IPS-15b (cell line): ENCODE measurements around the gene PSMD7.
"Not testable (repeated sequence)": the region's sequence is repeated elsewhere in the genome, so short reads cannot be mapped to it uniquely, and the experiment has no call there.

Experiments used
- H3K27me3 ChIP-seq: one replicate; pipeline ENCODE4 v1.6.1; 2013; ENCODE audit warnings: low read length; ENCODE audit not compliant: control insufficient read depth, insufficient read depth
- H3K36me3 ChIP-seq: one replicate; pipeline ENCODE4 v1.6.1; 2013; ENCODE audit warnings: low read length; ENCODE audit not compliant: control insufficient read depth, insufficient read depth
- H3K4me1 ChIP-seq: one replicate; pipeline ENCODE4 v1.6.1; 2013; ENCODE audit warnings: mild to moderate bottlenecking, low read length; ENCODE audit not compliant: control insufficient read depth, insufficient read depth
- H3K4me3 ChIP-seq: one replicate; pipeline ENCODE4 v1.5.1; 2013; ENCODE audit warnings: low read depth, low read length
- H3K9ac ChIP-seq: one replicate; pipeline ENCODE4 v1.6.1; 2013; ENCODE audit warnings: low read depth, mild to moderate bottlenecking, low read length
- H3K9me3 ChIP-seq: one replicate; pipeline ENCODE4 v1.6.1; 2013; ENCODE audit warnings: mild to moderate bottlenecking, low read length; ENCODE audit not compliant: control insufficient read depth, insufficient read depth

The PSMD7 gene

DNA sequence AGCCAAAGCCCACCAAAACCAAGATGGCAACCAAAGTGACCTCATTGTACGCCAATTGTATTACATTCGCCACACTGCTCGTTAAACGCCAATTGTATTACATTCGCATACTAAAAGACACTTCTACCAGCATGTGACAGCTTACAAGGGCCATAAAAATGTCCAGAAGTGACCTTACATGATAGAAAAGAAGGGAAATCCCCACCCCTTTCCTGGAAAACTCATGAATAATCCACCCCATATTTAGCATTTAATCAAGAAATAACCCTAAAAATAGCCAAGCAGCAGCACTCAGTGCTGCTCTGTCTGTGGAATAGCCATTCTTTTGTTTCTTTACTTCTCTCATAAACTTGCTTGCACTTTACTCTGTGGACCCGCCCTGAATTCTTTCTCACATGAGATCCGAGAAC lies 25.7 kb downstream of the PSMD7 start:
- no peaks in the 10 kb centered on the region for H3K9me3 ChIP-seq
- peaks cover 13% of the 10 kb centered on the region for H3K36me3 ChIP-seq
- H3K4me3 ChIP-seq, result no peak overlapping the region
- H3K27me3 ChIP-seq, result no peaks in the 10 kb centered on the region
- no peaks in the 10 kb centered on the region for H3K4me1 ChIP-seq
- H3K9ac ChIP-seq, result no peak overlapping the region

DNA sequence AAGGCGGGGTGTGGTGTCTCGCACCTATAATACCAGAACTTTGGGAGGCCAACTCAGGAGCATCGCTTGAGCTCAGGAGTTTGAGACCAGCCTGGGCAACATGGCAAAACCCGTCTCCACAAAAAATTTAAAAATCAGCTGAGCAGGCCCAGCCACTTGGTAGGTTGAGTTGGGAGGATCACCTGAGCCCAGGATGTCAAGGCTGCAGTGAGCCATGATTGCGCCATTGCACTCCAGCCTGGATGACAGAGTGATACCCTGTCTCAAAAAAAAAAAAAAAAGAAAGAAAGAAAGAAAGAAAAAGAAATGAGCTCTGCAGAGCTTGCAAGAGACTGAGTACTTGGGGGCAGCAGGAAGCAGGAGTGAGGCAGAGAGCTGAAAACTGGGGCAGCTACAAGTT lies 28.2 kb downstream of the PSMD7 start:
- not testable (repeated sequence) for H3K9ac ChIP-seq, H3K4me3 ChIP-seq, H3K27me3 ChIP-seq, H3K4me1 ChIP-seq, H3K9me3 ChIP-seq
- peaks cover 13% of the 10 kb centered on the region for H3K36me3 ChIP-seq

DNA sequence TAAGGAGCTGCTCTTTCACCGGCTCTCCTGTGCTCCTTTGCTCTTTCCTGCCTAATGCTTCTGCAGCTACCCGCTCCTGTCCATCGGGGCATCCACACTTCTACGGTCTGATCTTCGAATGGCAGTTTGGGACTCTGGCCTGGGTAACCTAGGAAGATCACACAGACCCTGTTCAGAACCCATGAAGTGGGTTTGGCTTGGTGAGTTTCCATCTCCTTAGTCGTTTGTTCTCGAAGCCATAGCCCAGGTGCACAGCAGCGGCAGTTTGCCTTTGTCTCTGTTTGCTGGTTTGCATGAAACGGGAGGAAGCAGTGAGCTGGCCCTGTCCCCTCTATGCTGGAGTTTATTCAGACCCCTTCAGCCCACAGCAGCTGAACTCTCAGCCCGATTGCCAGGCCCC lies 29.0 kb downstream of the PSMD7 start:
- H3K27me3 ChIP-seq, result no peaks in the 10 kb centered on the region
- H3K9ac ChIP-seq, result peak overlapping the region; percentile 47
- H3K4me1 ChIP-seq, result no peaks in the 10 kb centered on the region
- no peaks in the 10 kb centered on the region for H3K9me3 ChIP-seq
- peaks cover 13% of the 10 kb centered on the region for H3K36me3 ChIP-seq
- no peak overlapping the region for H3K4me3 ChIP-seq

DNA sequence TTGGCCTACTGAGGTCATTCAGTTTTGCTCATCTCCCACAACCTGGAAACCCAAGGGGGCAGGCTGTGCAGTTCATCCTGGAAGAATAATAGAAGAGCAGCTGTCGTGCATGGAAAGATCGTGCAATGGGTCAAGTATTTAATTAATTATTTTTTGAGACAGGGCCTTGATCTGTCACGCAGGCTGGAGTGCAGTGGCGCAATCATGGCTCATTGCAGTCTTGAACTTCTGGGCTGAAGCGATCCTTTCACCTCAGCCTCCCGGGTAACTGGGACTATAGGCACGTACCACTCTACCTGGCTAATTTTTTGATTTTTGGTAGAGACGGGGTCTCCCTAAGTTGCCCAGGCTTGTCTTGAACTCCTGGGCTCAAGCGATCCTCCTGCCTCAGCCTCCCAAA lies 31.7 kb downstream of the PSMD7 start:
- not testable (repeated sequence) for H3K9me3 ChIP-seq, H3K4me3 ChIP-seq, H3K4me1 ChIP-seq, H3K9ac ChIP-seq, H3K27me3 ChIP-seq
- peaks cover 15% of the 10 kb centered on the region for H3K36me3 ChIP-seq

DNA sequence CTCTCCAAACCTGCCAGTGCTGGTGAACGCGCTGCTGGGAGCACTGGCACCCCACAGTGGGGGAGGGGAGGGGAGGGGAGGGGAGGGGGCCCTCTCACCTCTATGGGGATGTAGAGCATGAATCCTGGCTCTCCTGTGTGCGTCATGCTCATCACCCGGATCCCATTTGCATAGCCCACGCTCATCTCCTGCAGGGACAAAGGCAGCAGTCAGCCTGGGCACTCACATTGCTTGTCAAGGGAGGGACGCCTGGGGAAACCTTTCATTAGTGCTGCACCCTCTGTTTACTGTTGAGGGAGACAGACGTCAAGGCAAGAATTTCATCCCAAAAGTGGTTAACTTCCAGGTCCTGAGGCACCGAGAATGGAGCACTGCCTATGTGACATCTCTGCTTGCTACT lies 35.9 kb downstream of the PSMD7 start:
- not testable (repeated sequence) for H3K9ac ChIP-seq, H3K9me3 ChIP-seq, H3K4me3 ChIP-seq, H3K4me1 ChIP-seq, H3K36me3 ChIP-seq, H3K27me3 ChIP-seq

DNA sequence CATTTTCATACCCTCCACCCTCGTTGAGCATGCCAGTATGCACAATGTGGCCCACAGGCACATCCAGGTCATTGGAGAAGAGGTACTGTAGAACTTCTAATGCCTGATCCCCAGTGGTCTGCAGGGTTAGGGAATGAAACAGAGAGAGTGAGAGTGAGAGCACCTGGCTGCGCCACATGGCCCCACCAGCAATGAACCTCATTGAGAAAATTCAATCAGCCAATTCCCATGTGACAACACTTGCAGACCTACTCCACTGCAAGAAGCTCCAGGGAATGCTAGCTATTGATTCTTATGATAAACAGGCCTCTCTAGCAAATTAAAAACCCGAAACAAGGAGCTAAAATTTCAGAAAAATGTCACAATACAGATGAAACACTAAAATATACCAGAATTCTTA lies 40.9 kb downstream of the PSMD7 start:
- not testable (repeated sequence) for H3K9me3 ChIP-seq, H3K4me3 ChIP-seq, H3K4me1 ChIP-seq, H3K27me3 ChIP-seq, H3K9ac ChIP-seq, H3K36me3 ChIP-seq

DNA sequence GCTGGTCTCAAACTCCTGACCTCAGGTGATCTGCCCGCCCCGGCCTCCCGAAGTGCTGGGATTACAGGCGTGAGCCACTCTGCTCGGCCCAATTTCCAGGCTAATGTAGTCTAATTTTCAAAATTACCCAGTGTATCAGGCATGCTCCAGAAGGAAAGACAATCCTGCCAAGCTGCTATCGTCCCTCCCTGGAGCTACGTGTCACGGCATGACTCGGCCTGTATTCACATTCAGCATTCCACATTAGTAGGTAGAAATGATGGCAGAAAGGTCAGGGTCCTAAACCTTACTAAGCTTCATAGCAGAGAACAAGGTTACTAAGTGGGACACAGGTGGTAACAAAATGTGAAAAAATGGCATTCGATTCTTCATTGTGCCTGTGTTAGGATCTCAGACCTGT lies 42.6 kb downstream of the PSMD7 start:
- H3K9ac ChIP-seq, H3K36me3 ChIP-seq, H3K9me3 ChIP-seq, H3K4me1 ChIP-seq, H3K4me3 ChIP-seq, H3K27me3 ChIP-seq: not testable (repeated sequence)

DNA sequence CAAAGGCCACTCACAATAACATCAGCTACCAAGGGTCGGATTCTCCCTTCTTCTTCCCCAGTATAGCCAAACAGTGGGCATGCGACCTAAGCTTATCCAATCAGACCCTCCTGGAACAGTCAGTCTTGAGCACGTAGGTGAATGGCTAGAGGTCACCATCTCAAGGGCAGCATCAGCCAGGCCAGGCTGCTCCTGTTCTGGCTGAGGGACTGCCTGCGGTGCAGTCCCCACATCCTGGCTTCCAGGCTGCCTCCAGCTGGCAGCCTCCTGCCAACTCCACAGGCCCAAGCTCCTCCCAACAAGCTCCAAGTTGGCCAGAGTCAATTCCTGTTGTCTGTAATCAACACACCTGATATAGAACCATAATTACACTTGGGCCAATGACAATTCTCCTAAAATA lies 56.4 kb downstream of the PSMD7 start:
- not testable (repeated sequence) for H3K27me3 ChIP-seq, H3K4me1 ChIP-seq, H3K9me3 ChIP-seq, H3K9ac ChIP-seq, H3K4me3 ChIP-seq
- peaks cover 12% of the 10 kb centered on the region for H3K36me3 ChIP-seq
